Measurements from ENCODE around the gene RNASEL. TPM values are rescaled to one million over a fixed set of nuclear protein-coding genes. Genes with fewer than 3 reads are reported as not detected.

RNASEL gene
- total RNA-seq, 1 donor from 2014 or later: 4.0 TPM

DNA sequence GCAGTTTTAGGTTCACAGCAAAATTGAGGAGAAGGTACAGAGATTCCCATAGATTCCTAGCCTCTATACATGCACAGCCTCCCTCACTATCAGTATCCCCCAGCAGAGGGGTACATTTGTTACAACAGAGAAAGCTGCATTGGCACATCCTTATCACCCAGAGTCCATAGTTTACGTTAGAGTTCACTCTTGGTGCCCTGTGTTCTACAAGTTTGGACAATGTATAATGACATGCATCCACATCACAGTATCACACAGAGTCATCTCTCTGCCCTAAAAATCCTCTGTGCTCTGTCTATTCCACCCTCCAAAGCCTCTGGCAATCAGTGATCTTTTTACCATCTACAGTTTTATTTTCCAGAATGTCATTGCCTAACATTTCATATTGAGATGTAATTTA lies 37.5 kb upstream of the RNASEL start:
- no peaks in the 10 kb centered on the region for H3K9me3 Mint-ChIP-seq (ENCODE audit: low read depth)
- no peak for DNase-seq (ENCODE audit: low spot score)
- TF ChIP-seq, protein P1, sequence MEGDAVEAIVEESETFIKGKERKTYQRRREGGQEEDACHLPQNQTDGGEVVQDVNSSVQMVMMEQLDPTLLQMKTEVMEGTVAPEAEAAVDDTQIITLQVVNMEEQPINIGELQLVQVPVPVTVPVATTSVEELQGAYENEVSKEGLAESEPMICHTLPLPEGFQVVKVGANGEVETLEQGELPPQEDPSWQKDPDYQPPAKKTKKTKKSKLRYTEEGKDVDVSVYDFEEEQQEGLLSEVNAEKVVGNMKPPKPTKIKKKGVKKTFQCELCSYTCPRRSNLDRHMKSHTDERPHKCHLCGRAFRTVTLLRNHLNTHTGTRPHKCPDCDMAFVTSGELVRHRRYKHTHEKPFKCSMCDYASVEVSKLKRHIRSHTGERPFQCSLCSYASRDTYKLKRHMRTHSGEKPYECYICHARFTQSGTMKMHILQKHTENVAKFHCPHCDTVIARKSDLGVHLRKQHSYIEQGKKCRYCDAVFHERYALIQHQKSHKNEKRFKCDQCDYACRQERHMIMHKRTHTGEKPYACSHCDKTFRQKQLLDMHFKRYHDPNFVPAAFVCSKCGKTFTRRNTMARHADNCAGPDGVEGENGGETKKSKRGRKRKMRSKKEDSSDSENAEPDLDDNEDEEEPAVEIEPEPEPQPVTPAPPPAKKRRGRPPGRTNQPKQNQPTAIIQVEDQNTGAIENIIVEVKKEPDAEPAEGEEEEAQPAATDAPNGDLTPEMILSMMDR (IDR thresholded peaks at IDR 0.05): no peak
- peaks cover 58% of the 10 kb centered on the region for H3K4me1 Mint-ChIP-seq (ENCODE audit: low read depth)
- H3K27ac Mint-ChIP-seq (ENCODE audit: unreplicated experiment): no peak overlapping the region
- H3K4me3 Mint-ChIP-seq (ENCODE audit: unreplicated experiment): no peak overlapping the region
- no peaks in the 10 kb centered on the region for H3K36me3 Mint-ChIP-seq (ENCODE audit: low read depth)
- no peaks in the 10 kb centered on the region for H3K27me3 Mint-ChIP-seq (ENCODE audit: low read depth)

DNA sequence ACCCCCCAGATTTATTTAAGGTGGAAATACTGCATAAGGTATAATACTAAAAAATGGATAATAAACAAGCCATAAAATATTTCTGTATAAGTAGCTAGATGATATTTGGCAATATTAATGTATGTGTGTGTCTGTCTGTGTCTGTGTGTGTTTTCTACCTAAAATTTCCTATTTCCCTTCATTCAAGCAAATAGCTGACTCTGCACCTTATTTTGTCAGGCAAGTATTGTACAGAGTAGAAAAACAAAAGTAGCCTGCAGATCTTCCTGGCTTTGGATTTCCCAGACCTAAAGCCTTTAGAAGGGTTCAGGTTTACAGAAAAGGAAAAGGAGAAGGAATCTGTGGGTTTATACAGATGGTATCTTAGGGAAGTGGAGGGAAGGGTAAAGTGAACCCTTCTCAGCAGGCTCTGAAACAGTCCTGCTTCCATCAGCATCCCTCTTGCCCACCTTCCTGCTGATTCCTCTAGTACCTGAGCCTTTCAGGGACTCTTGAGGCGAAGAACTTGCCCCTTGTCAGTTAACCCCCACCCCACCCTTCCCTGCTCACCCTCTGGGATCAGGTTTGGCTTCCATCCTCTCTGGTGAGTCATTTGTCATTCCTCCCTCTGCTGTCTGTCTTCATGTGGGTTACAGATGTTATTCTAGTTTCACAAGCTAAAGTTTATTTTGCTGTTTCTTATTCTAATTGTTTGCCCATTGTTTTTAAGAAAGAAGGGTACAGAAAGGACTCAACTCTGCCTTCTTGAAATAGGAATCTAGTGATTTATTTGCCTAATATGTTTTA lies 36.9 kb upstream of the RNASEL start:
- H3K9me3 Mint-ChIP-seq (ENCODE audit: low read depth): peaks cover 3% of the 10 kb centered on the region
- DNase-seq (ENCODE audit: low spot score): no peak
- no peaks in the 10 kb centered on the region for H3K36me3 Mint-ChIP-seq (ENCODE audit: low read depth)
- peak overlapping the region; percentile 4 for H3K27ac Mint-ChIP-seq (ENCODE audit: unreplicated experiment)
- no peaks in the 10 kb centered on the region for H3K27me3 Mint-ChIP-seq (ENCODE audit: low read depth)
- TF ChIP-seq, protein P1 (IDR thresholded peaks at IDR 0.05): no peak
- H3K4me1 Mint-ChIP-seq (ENCODE audit: low read depth): peaks cover 56% of the 10 kb centered on the region
- no peak overlapping the region for H3K4me3 Mint-ChIP-seq (ENCODE audit: unreplicated experiment)

DNA sequence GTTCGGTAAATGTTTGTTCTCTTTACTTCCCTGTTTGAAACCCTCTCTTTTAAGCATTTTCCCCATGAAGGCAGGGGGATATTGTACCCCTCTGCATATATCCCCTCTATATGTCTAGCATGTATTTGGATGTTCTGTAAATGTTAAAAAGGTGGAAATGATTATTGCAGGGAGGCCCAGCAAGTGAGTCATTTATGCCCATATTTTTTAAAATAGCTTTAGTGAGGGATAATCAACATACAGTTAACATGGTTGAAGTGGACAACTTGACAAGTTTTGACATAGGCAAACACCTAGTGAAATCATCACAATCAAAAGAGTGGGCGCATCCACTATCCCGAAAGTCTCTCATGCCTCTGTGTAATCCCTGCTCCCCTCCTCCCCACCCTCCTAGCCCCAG lies 36.0 kb upstream of the RNASEL start:
- no peaks in the 10 kb centered on the region for H3K36me3 Mint-ChIP-seq (ENCODE audit: low read depth)
- H3K27me3 Mint-ChIP-seq (ENCODE audit: low read depth): no peaks in the 10 kb centered on the region
- H3K9me3 Mint-ChIP-seq (ENCODE audit: low read depth): peaks cover 4% of the 10 kb centered on the region
- no peak for DNase-seq (ENCODE audit: low spot score)
- no peak overlapping the region for H3K27ac Mint-ChIP-seq (ENCODE audit: unreplicated experiment)
- H3K4me1 Mint-ChIP-seq (ENCODE audit: low read depth): peaks cover 50% of the 10 kb centered on the region
- no peak overlapping the region for H3K4me3 Mint-ChIP-seq (ENCODE audit: unreplicated experiment)
- TF ChIP-seq, protein P1 (IDR thresholded peaks at IDR 0.05): no peak

DNA sequence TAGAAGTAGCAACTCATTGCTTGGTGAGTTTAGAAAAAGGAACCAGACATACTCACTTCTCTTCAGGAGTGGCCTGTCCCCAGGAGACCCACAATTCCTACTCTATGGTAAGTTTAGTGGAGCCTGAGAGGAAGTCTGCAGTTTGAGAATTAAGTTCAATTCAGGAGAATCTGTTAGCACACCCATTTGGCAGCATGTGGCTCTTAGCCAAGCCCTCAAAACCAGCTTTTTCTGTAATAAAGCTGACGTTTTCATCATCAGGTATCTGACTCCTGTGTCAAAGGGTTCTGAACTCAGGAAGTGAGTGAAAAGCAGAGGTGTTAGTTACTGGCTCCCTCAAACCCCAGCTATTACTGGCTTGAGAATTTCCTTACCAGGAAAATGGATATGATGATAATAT lies 35.5 kb upstream of the RNASEL start:
- H3K4me1 Mint-ChIP-seq (ENCODE audit: low read depth): peaks cover 47% of the 10 kb centered on the region
- no peak overlapping the region for H3K27ac Mint-ChIP-seq (ENCODE audit: unreplicated experiment)
- no peaks in the 10 kb centered on the region for H3K36me3 Mint-ChIP-seq (ENCODE audit: low read depth)
- H3K9me3 Mint-ChIP-seq (ENCODE audit: low read depth): peaks cover 4% of the 10 kb centered on the region
- DNase-seq (ENCODE audit: low spot score): no peak
- TF ChIP-seq, protein P1 (IDR thresholded peaks at IDR 0.05): no peak
- H3K4me3 Mint-ChIP-seq (ENCODE audit: unreplicated experiment): no peak overlapping the region
- H3K27me3 Mint-ChIP-seq (ENCODE audit: low read depth): no peaks in the 10 kb centered on the region

DNA sequence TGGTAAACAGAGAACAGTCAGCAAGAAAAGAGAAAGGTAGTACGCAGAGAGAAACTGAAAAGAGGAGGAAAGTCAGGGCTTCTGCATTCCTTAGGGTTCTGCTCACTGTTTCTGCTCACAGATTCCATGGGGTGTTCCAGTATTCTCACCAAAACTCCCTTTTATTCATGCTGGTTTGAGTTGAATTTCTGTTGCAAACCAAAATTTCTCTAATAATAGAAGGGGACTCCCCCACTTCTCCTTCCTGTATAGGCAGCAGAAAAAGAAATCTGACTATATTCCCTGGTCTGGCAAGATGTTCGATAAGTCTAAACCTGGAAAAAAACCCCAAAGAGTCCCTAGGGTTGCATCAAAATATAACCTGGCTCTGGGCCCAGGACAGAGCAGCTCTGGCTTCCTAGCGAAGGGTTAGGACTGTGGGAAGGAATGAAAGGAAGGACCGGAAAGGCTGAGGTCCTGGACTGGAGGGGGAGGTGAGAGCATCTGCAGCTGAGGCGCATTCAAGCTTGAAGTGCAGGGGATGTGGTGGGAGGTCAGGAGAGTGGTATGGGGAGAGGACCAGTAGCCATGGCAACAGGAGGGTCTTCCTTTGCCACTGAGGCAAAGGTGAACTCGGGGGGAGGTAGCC lies 34.0 kb upstream of the RNASEL start:
- no peaks in the 10 kb centered on the region for H3K27me3 Mint-ChIP-seq (ENCODE audit: low read depth)
- H3K4me1 Mint-ChIP-seq (ENCODE audit: low read depth): peaks cover 58% of the 10 kb centered on the region
- no peak for DNase-seq (ENCODE audit: low spot score)
- no peak overlapping the region for H3K4me3 Mint-ChIP-seq (ENCODE audit: unreplicated experiment)
- peaks cover 4% of the 10 kb centered on the region for H3K9me3 Mint-ChIP-seq (ENCODE audit: low read depth)
- no peaks in the 10 kb centered on the region for H3K36me3 Mint-ChIP-seq (ENCODE audit: low read depth)
- TF ChIP-seq, protein P1 (IDR thresholded peaks at IDR 0.05): no peak
- H3K27ac Mint-ChIP-seq (ENCODE audit: unreplicated experiment): peak overlapping the region; percentile 50
